Left lobe of liver (tissue), 2 donors: ENCODE data around the gene TWNK. TPM values are rescaled to one million over a fixed set of nuclear protein-coding genes. Genes with fewer than 3 reads are reported as not detected.

Source experiments
- ATAC-seq: fragments of 200-7000 bp; cut with Tn5 transposase; one replicate; pipeline ENCODE4 v1.9.1; 2020; ENCODE audit warnings: mild to moderate bottlenecking, moderate library complexity
- DNase-seq: peaks from one replicate; pipeline ENCODE4 v3.0.0-alpha.2; 2020; ENCODE audit warnings: low spot score
- total RNA-seq: library from RNA; stranded (reverse); gene quantifications from one replicate; pipeline ENCODE4 v1.2.1, GENCODE V29; 2021
- donor health status: DM: no; HTN: no; CAD: no; lungs with moderate emphysema.
- donor health status: DM: no; HTN: yes; CAD: no.

Gene TWNK
- total RNA-seq: 3.2 TPM

DNA sequence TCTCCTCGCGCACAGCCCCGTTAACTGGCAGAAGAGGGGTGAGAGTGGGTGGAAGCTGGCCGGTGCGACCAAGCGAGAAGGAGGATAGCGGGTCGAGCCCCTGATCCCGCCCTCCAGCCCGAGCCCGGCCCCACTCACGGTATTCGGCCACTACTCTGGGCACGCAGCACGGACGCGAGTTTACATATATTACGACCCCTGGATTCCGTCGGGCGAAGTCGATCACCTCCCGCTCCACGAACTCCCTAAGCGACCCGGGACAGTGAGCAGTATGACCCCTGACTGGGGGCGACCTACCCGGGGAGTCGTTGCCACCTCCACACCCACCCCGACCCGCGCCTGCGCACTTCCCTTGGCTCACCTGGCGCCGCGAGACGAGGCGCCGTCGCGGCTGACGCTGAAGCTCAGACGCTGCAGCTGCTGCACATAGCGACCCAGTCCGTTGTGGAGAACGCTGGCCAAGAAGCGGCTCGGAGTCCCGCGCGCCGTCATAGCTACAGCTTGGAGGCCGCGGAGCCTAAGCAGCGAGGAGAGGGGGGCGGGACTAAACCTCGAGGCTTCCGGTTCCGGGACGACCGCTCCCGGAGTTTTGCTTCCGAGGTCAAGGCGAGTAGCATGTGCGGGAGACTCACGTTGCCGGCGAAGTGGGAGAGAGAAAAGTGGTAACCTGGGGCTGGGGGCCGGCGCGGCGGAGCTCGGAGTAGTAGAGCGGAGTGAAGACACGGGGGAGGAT lies at the start of gene TWNK, which contains the start of gene MRPL43:
Gene TWNK (plus strand): TSS at position 592 of the 733 bp plus-strand sequence. CDS start 668 bp downstream, outside the sequence.
Gene MRPL43 (minus strand): TSS at position 546 of the 733 bp plus-strand sequence. CDS start 54 bp downstream, at position 492.
- DNase-seq (peak; percentile 88), ATAC-seq (peak; percentile 81)

GRCh38 chr10:100939763-100940344 lies 47.5 kb upstream of the TWNK start:
- DNase-seq: no peak
- no peak for ATAC-seq

GRCh38 chr10:100942229-100942628 lies 45.1 kb upstream of the TWNK start:
- no peak for ATAC-seq
- DNase-seq: no peak

- no peak for ATAC-seq
- no peak for DNase-seq
These were observed 43.8 kb upstream of the TWNK start for GRCh38 chr10:100943508-100943907.

- no peak for DNase-seq
- no peak for ATAC-seq
These were observed 41.6 kb upstream of the TWNK start for GRCh38 chr10:100945754-100946153.

- DNase-seq (no peak), ATAC-seq (no peak)
These were observed 38.4 kb upstream of the TWNK start for GRCh38 chr10:100948916-100949315.

- DNase-seq: no peak
- ATAC-seq: no peak
These were observed 27.1 kb upstream of the TWNK start for GRCh38 chr10:100960251-100960650.

- ATAC-seq (no peak), DNase-seq (no peak)
These were observed 24.8 kb upstream of the TWNK start for GRCh38 chr10:100962351-100963080.

GRCh38 chr10:100963826-100964225 lies 23.5 kb upstream of the TWNK start:
- DNase-seq (no peak), ATAC-seq (peak; percentile 58)

DNA sequence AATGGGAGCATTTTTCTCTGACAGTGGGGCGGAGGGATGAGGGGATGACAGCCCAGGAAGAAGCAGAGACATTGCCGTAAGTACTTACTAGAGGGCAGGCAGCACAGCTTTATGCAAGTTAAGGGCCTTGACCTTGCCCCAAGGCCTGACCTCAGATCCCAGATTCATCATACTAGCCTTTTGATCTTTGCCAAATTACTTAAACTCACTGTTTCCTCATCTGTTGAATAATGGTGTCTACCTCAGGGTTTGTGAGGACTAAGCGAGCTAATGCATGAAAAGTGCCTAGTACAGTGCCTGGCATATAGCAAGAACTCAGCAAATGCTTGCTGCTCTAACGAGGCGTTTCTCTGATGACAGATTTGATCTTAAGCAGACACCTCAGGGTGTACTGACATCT lies 21.5 kb upstream of the TWNK start:
- no peak for DNase-seq
- no peak for ATAC-seq

- no peak for DNase-seq
These were observed 20.5 kb upstream of the TWNK start for GRCh38 chr10:100966887-100967286.

DNA sequence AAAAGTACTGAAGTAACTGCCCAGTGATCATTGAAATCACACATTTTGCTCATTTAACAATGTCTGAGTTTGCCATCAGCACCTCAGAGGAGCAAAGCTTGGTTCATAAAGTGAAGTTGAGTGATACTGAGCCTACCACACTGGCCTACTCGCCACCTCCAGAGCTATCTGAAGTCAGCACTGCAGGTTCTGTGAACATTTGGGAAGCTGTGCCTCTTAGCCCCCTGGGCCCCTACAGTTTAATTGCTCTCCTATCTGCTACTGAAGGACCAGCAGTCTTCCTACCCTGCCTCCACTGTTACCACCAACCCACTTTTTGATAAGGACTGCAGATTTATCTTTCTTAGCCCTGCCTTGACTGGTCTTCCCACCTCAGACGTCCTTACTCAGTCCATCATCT lies 20.0 kb upstream of the TWNK start:
- no peak for DNase-seq
- no peak for ATAC-seq

More at GRCh38 chr10:100966887-100967286, 20.5 kb upstream of the TWNK start:
- no peak for ATAC-seq

- no peak for ATAC-seq
- DNase-seq: peak; percentile 29
These were observed 19.1 kb upstream of the TWNK start for GRCh38 chr10:100968062-100968736.

- DNase-seq: no peak
- ATAC-seq: peak; percentile 9
These were observed 18.5 kb upstream of the TWNK start for GRCh38 chr10:100968863-100969186.

GRCh38 chr10:100969187-100970075 lies 17.9 kb upstream of the TWNK start, which contains the start of gene SEMA4G:
Gene SEMA4G, plus strand, starts transcription at chr10:100969504. Its CDS starts 3,409 bp downstream, at chr10:100972913.
- DNase-seq: peak; percentile 69
- ATAC-seq: peak; percentile 61

DNA sequence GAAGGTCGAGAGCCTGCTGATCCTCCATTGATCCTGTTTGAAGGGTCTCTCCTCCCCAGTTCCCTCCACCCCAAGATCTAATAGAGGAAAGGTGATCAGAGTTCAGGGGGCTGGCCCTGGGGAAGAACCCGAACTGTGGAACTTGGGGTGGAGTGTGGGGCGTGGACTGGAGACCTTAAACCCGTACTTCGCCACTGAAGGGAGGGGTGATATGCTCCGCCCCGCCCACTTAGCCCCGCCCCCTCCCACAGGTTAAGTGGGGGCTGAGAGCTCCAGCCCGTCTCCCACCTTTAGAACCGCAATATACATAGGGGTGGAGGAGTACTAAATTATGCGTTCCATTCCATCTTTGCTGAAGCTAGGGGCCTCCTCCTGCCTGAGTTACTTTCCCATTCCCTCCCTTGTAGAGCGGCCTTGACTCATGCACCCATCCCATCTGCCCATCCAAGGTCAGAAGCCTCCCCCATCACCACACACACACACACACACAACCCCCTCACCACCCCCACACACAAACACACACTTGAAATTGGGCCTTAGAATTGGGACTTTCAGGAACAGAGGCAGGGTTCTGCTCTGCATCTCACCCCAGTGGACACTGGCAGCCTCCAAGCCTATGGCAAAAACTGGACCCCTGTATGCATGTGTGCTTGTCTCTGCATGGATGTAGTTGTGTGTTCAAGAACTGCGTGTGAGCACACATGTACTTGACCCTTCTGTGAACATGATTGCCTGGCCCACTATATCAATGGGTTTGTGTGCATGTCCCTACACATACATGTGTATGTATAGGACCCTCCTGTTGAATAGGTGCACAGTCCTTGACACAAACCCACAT lies 17.0 kb upstream of the TWNK start:
- peak; percentile 90 for DNase-seq
- ATAC-seq: peak; percentile 76

DNA sequence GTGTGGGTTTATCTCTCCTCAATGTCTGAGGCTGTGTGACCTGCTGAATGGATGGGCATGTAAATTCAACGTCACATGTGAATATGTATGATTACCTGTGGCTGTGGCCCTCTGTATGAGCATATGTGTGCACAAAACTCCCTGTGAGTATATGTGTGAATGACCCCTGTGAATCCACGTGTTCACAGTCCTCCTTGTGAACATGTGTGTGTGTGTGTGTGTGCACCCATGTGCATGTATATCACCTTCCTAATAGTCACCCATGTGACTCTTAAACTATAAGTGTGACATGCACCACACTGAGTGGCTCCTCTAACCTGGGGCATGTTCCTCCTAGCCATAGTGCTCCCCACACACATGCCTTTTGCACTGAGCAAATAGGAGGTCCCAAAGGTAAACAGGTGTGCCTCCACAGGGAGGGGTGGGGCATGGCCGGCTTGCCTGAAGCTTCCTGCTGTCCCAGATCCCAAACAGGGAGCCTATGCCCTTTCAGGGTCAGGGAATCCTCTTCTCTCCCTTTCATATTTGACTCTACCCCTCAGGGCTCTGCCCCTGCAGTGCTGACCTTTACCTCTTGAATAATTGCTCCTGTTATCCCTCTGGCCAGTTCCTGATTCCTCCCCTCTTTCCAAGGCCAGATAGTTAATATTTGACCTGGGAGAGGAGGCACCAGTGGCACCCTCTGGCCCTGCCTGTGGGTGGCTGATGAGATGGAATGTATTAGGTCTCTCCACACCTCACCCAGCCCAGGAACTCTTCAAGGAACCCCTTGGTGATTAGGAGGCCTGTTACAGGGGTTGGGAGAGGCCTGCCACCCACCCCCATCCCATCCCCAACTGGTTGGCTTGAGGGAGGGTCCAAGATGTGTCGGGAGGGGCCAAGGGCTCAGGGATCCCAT lies 16.2 kb upstream of the TWNK start:
- DNase-seq (peak; percentile 88), ATAC-seq (peak; percentile 72)
